Measurements from ENCODE around the gene XCR1. TPM values are rescaled to one million over a fixed set of nuclear protein-coding genes. Genes with fewer than 3 reads are reported as not detected.

The XCR1 gene
- total and polyA plus RNA-seq, 9 donors = 0.08 to 0.60 (median 0.15) TPM

Other genes with a start within 250 kb of the XCR1 start
- 0.09 TPM for gene SLC6A20, start 230.9 kb downstream of the XCR1 start, total RNA-seq
- 1 to 10 TPM in 1 of 8 donors, under 1 TPM in 7; 0.13 to 8.4 (median 0.33) TPM for gene SLC6A20, start 230.9 kb downstream of the XCR1 start, polyA plus RNA-seq (ENCODE audit: insufficient read depth in 1 of 8, insufficient read length in 8 of 8, low replicate concordance in 1 of 8)
- gene LZTFL1, start 185.4 kb downstream of the XCR1 start, total RNA-seq = 15.6 TPM
- 10 to 100 TPM; 13.3 to 19.9 (median 15.8) TPM for gene LZTFL1, start 185.4 kb downstream of the XCR1 start, polyA plus RNA-seq (ENCODE audit: insufficient read depth in 1 of 8, insufficient read length in 8 of 8, low replicate concordance in 1 of 8)
- 0.09 TPM for gene CCR9, start 140.9 kb downstream of the XCR1 start, total RNA-seq
- not detected for gene CCR9, start 140.9 kb downstream of the XCR1 start, polyA plus RNA-seq (ENCODE audit: insufficient read depth in 1 of 8, insufficient read length in 8 of 8, low replicate concordance in 1 of 8)
- gene CXCR6, start 84.0 kb downstream of the XCR1 start, total RNA-seq = 0.04 TPM
- gene CXCR6, start 84.0 kb downstream of the XCR1 start, polyA plus RNA-seq (ENCODE audit: insufficient read depth in 1 of 8, insufficient read length in 8 of 8, low replicate concordance in 1 of 8) = under 1 TPM; 0.12 to 0.40 (median 0.24) TPM
- 18.6 TPM for gene FYCO1, start 31.7 kb downstream of the XCR1 start, total RNA-seq
- gene FYCO1, start 31.7 kb downstream of the XCR1 start, polyA plus RNA-seq (ENCODE audit: insufficient read depth in 1 of 8, insufficient read length in 8 of 8, low replicate concordance in 1 of 8) = 10 to 100 TPM; 22.7 to 33.6 (median 25.6) TPM
- gene CCR1, start 180.8 kb upstream of the XCR1 start, total RNA-seq = 3.1 TPM
- gene CCR1, start 180.8 kb upstream of the XCR1 start, polyA plus RNA-seq (ENCODE audit: insufficient read depth in 1 of 8, insufficient read length in 8 of 8, low replicate concordance in 1 of 8) = 1 to 10 TPM; 2.1 to 4.8 (median 3.6) TPM
- gene CCR3, start 215.0 kb upstream of the XCR1 start, total RNA-seq = not detected
- not detected for gene CCR3, start 215.0 kb upstream of the XCR1 start, polyA plus RNA-seq (ENCODE audit: insufficient read depth in 1 of 8, insufficient read length in 8 of 8, low replicate concordance in 1 of 8)

Measured in muscle of leg (tissue), 9 donors.